Measurements from ENCODE around the gene TMEM129. TPM values are rescaled to one million over a fixed set of nuclear protein-coding genes. Genes with fewer than 3 reads are reported as not detected.

TMEM129 gene
- total RNA-seq, 1 donor from 2014 or later = 27.2 TPM

GRCh38 chr4:1758306-1759121, 37.4 kb upstream of the TMEM129 start:
- no peaks in the 10 kb centered on the region for H3K9me3 Mint-ChIP-seq (ENCODE audit: unreplicated experiment)
- H3K4me3 Mint-ChIP-seq (ENCODE audit: unreplicated experiment) = no peak overlapping the region
- no peak for DNase-seq (ENCODE audit: low spot score)
- no peaks in the 10 kb centered on the region for H3K4me1 Mint-ChIP-seq (ENCODE audit: unreplicated experiment)
- H3K36me3 Mint-ChIP-seq (ENCODE audit: low read depth, unreplicated experiment) = no peaks in the 10 kb centered on the region
- no peak overlapping the region for H3K27ac Mint-ChIP-seq (ENCODE audit: unreplicated experiment)
- no peak for TF ChIP-seq CTCF (IDR thresholded peaks at IDR 0.05; ENCODE audit: unreplicated experiment)
- H3K27me3 Mint-ChIP-seq (ENCODE audit: unreplicated experiment) = peaks cover 8% of the 10 kb centered on the region

GRCh38 chr4:1757836-1758235, 36.7 kb upstream of the TMEM129 start:
- H3K4me1 Mint-ChIP-seq (ENCODE audit: unreplicated experiment) = no peaks in the 10 kb centered on the region
- DNase-seq (ENCODE audit: low spot score) = no peak
- no peak overlapping the region for H3K4me3 Mint-ChIP-seq (ENCODE audit: unreplicated experiment)
- H3K36me3 Mint-ChIP-seq (ENCODE audit: low read depth, unreplicated experiment) = no peaks in the 10 kb centered on the region
- H3K27ac Mint-ChIP-seq (ENCODE audit: unreplicated experiment) = no peak overlapping the region
- H3K27me3 Mint-ChIP-seq (ENCODE audit: unreplicated experiment) = peaks cover 8% of the 10 kb centered on the region
- no peak for TF ChIP-seq CTCF (IDR thresholded peaks at IDR 0.05; ENCODE audit: unreplicated experiment)
- H3K9me3 Mint-ChIP-seq (ENCODE audit: unreplicated experiment) = no peaks in the 10 kb centered on the region

- Mint-ChIP-seq H3K27ac (ENCODE audit: unreplicated experiment) (no peak overlapping the region), H3K9me3 (ENCODE audit: unreplicated experiment) (no peaks in the 10 kb centered on the region), H3K27me3 (ENCODE audit: unreplicated experiment) (peaks cover 8% of the 10 kb centered on the region), H3K36me3 (ENCODE audit: low read depth, unreplicated experiment) (no peaks in the 10 kb centered on the region), H3K4me1 (ENCODE audit: unreplicated experiment) (no peaks in the 10 kb centered on the region), H3K4me3 (ENCODE audit: unreplicated experiment) (no peak overlapping the region)
- no peak for TF ChIP-seq CTCF (IDR thresholded peaks at IDR 0.05; ENCODE audit: unreplicated experiment)
- no peak for DNase-seq (ENCODE audit: low spot score)
Measured at GRCh38 chr4:1756893-1757779, 36.0 kb upstream of the TMEM129 start.

GRCh38 chr4:1756079-1756478, 35.0 kb upstream of the TMEM129 start:
- no peak for DNase-seq (ENCODE audit: low spot score)
- Mint-ChIP-seq H3K36me3 (ENCODE audit: low read depth, unreplicated experiment) (no peaks in the 10 kb centered on the region), H3K4me1 (ENCODE audit: unreplicated experiment) (no peaks in the 10 kb centered on the region), H3K27me3 (ENCODE audit: unreplicated experiment) (peaks cover 8% of the 10 kb centered on the region), H3K27ac (ENCODE audit: unreplicated experiment) (no peak overlapping the region), H3K4me3 (ENCODE audit: unreplicated experiment) (no peak overlapping the region), H3K9me3 (ENCODE audit: unreplicated experiment) (no peaks in the 10 kb centered on the region)
- no peak for TF ChIP-seq CTCF (IDR thresholded peaks at IDR 0.05; ENCODE audit: unreplicated experiment)
